ENCODE results near the gene PIGZ. TPM values are rescaled to one million over a fixed set of nuclear protein-coding genes. Genes with fewer than 3 reads are reported as not detected.

The PIGZ gene
- total RNA-seq, 2 experiments from 2014 or later = 0.27 to 0.76 TPM

DNA sequence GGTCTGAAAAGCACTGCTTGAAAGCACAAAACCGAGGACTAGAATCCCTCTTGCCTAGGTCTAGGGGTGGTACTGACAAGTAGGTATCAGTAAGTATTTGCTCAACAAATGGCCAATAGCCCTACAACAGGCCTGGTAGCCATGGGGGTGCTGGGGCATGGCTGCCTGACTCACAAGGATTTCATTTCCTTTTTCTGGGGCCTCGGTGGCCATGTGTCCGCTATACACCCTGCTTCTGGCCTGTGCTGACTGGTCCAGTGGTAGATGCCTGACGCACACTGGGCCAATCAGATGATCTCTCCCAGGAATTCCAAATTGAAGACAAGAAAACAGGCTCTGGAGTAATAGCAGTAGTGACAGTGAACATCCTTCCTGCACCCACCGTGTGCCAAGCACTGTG, 31.6 kb upstream of the PIGZ start:
- Mint-ChIP-seq H3K4me1 (ENCODE audit: low read depth) (peaks cover 8% of the 10 kb centered on the region), H3K36me3 (ENCODE audit: low read depth) (no peaks in the 10 kb centered on the region), H3K27ac (no peak overlapping the region), H3K4me3 (no peak overlapping the region), H3K9me3 (no peaks in the 10 kb centered on the region), H3K27me3 (no peaks in the 10 kb centered on the region)
- ATAC-seq (no peak), DNase-seq (no peak)
- intact Hi-C loops (cut with micrococcal nuclease) = no loop called here
- ChIA-PET POLR2A (no interaction called here), CTCF (interaction anchor here (1.8 kb wide), 1 partner anchor 29 kb away, joined by 12 read pairs; the partner anchor contains the start of gene MELTF)
- TF ChIP-seq, protein P1, sequence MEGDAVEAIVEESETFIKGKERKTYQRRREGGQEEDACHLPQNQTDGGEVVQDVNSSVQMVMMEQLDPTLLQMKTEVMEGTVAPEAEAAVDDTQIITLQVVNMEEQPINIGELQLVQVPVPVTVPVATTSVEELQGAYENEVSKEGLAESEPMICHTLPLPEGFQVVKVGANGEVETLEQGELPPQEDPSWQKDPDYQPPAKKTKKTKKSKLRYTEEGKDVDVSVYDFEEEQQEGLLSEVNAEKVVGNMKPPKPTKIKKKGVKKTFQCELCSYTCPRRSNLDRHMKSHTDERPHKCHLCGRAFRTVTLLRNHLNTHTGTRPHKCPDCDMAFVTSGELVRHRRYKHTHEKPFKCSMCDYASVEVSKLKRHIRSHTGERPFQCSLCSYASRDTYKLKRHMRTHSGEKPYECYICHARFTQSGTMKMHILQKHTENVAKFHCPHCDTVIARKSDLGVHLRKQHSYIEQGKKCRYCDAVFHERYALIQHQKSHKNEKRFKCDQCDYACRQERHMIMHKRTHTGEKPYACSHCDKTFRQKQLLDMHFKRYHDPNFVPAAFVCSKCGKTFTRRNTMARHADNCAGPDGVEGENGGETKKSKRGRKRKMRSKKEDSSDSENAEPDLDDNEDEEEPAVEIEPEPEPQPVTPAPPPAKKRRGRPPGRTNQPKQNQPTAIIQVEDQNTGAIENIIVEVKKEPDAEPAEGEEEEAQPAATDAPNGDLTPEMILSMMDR (IDR thresholded peaks at IDR 0.05) = no peak

DNA sequence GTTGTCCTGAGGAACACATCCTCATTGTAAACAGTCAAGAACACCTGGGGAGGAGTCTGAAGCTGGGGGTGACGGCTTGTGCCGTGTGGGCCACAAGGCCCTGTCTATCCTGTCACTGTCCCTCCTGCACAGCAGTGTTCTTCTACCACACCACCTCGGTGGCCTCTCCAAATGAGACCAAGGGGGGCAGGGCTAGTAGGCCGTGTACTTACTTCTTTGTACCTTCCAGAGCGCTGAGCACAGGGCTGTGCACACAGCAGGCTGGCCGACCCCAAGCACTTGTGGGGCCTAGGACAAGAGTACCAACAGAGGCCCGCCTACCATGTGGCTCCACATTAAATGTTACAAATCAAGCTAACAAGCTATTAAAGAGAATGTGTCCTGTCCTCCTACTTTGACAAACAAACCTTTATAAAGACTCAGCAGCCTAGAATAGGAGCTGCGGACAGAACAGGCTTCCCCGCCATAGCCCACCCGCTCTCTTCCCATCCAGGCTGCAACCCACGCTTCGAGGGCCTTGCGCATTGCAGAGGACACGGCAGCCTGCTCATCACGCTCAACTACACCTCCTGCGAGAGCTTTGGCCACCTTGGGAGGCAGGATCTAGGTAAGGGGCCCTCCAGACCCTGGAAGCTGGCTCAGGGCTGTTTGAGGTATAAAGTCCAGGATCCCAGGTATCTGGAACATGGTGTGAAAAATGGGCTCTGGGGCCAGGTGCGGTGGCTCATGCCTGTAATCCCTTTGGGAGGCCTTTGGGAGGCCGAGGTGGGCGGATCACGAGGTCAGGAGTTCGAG, 30.5 kb upstream of the PIGZ start:
- CTCF ChIA-PET = interaction anchor here (1.2 to 1.8 kb wide), 3 partner anchors 15 to 31 kb away, joined by 4 to 12 read pairs (median 4); partner anchors contain the start of gene MELTF
- ATAC-seq = no peak
- Mint-ChIP-seq H3K27ac (no peak overlapping the region), H3K4me1 (ENCODE audit: low read depth) (peaks cover 6% of the 10 kb centered on the region), H3K9me3 (no peaks in the 10 kb centered on the region), H3K27me3 (no peaks in the 10 kb centered on the region), H3K36me3 (ENCODE audit: low read depth) (no peaks in the 10 kb centered on the region), H3K4me3 (no peak overlapping the region)
- POLR2A ChIA-PET = interaction anchor here (0.6 to 1.5 kb wide), 3 partner anchors 22 to 928 kb away, joined by 3 read pairs; no protein-coding TSS in a partner anchor
- intact Hi-C loops (cut with micrococcal nuclease) = no loop called here
- DNase-seq = no peak
- TF ChIP-seq, protein P1 (IDR thresholded peaks at IDR 0.05) = no peak

DNA sequence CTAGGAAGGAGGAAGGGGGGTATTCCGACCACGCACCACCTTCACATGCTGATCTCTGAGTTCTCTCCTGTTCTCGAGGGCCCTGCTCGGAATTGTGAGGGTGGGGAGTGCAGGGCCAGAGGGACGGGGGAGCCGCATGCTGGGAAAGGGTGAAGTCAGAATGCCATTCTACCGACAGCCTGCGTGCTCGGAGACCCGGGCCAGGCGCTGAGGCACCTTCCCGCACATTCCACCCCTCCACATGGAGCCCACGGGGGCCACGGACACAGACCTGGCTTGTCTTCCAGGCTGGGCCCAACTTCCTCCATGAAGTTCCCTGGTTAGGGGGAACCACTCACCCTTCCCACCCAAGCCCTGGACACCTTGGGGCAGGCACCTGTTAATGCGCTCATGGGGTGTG, 28.7 kb upstream of the PIGZ start:
- ChIA-PET CTCF (interaction anchor here (1.4 to 1.8 kb wide), 2 partner anchors 13 to 32 kb away, joined by 4 to 7 read pairs; partner anchors contain the start of gene MELTF), POLR2A (no interaction called here)
- Mint-ChIP-seq H3K36me3 (ENCODE audit: low read depth) (no peaks in the 10 kb centered on the region), H3K27ac (no peak overlapping the region), H3K27me3 (no peaks in the 10 kb centered on the region), H3K4me1 (ENCODE audit: low read depth) (peaks cover 2% of the 10 kb centered on the region), H3K4me3 (no peak overlapping the region), H3K9me3 (no peaks in the 10 kb centered on the region)
- ATAC-seq (no peak), DNase-seq (no peak)
- intact Hi-C loops (cut with micrococcal nuclease) = no loop called here
- TF ChIP-seq, protein P1 (IDR thresholded peaks at IDR 0.05) = no peak

DNA sequence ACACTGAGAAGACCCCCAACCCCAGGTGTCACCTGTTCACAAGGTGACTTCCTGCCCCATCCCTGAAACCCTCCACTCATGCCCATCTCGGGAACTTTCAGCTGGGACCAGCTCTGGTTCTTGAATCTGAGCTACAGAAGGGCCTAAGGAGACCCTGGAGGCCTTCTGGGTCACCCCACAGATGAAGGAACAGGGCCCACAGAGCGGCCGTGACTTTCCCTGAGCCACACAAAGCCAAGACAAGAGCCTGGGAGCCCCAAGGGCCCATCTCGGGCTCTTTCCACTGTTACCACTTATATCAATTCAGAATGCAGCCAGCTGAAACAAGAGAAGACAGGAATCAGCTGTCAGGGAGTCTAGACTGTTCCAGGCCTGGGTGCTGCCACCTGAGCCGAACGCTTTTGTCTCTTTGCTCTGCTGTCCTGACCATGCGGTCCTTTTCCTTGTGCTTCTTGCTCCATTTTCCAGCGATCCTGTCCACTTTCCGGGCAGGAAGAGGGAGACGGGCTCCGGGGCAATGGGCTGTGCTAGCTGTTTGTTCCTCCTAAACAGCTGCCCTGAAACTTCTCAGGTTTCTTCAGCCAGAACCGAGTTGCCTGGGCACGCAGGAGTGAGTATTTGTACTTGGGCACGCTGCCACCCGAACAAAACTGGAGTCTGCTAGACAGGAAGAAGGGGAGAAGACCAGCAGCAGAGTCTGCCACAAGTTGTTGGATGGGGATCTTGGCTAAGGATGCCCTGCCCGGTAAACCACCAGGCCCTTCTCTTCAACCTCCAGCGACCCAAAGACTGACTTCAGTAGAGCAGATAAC, 28.0 kb upstream of the PIGZ start:
- DNase-seq = no peak
- no peaks in the 10 kb centered on the region for H3K36me3 Mint-ChIP-seq (ENCODE audit: low read depth)
- no peak overlapping the region for H3K27ac Mint-ChIP-seq
- ChIA-PET CTCF (interaction anchor here (1.8 kb wide), 1 partner anchor 33 kb away, joined by 7 read pairs; the partner anchor contains the start of gene MELTF), POLR2A (no interaction called here)
- ATAC-seq = no peak
- no peaks in the 10 kb centered on the region for H3K9me3 Mint-ChIP-seq
- TF ChIP-seq, protein P1 (IDR thresholded peaks at IDR 0.05) = no peak
- intact Hi-C loops (cut with micrococcal nuclease) = no loop called here
- H3K4me1 Mint-ChIP-seq (ENCODE audit: low read depth) = peaks cover under 1% of the 10 kb centered on the region
- no peaks in the 10 kb centered on the region for H3K27me3 Mint-ChIP-seq
- H3K4me3 Mint-ChIP-seq = no peak overlapping the region
